ENCODE results near the gene GMEB1.
A peak's percentile ranks its signal among the peaks of the same experiment; 100 is the strongest.
"Not testable (repeated sequence)": the region's sequence is repeated elsewhere in the genome, so short reads cannot be mapped to it uniquely, and the experiment has no call there.

GMEB1 gene

GRCh38 chr1:28750771-28751294 lies 82.2 kb downstream of the GMEB1 start:
- DNase-seq (ENCODE audit: low spot score) = not testable (repeated sequence)

GRCh38 chr1:28751315-28752060 lies 82.9 kb downstream of the GMEB1 start:
- no peak for DNase-seq (ENCODE audit: low spot score)

DNA sequence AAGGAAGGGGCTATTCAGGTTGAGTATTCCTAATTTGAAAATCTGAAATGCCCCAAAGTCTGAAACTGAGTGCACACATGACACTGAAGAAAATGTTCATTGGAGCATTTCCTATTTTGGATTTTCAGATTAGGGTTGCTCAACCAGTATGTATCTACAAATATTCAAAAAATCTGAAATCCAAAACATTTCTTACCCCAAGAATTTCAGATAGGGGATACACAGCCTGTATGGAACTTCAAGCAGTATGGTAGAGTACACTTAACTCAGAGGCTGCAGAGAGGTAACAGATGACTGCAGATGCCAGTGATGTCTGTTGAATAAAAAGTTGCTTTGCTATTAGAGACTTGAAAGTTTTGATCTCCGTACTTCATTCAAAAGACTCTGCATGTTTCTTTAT lies 87.1 kb downstream of the GMEB1 start:
- no peak for DNase-seq (ENCODE audit: low spot score)

- DNase-seq (ENCODE audit: low spot score) = peak; percentile 22
Observed at GRCh38 chr1:28756846-28757245, 88.3 kb downstream of the GMEB1 start.

DNA sequence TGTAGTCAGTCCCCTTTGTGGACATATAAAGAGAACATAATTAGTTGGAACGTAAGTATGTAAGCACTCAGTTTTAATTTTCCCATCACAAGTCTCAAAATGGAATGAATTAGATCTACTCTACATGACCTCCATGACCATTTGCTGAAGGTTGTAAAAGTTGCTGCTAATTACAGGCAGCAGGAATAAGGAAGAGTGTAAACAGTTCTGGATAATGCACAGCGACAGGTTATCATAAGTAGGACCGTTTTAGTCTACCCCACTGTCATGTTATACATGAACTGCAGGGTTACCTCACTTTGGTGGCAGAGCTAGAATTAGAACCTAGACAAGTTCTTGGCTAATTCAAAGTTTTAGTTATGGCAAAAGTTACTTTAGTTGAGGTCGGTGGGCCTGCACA lies 89.8 kb downstream of the GMEB1 start:
- no peak for DNase-seq (ENCODE audit: low spot score)

DNA sequence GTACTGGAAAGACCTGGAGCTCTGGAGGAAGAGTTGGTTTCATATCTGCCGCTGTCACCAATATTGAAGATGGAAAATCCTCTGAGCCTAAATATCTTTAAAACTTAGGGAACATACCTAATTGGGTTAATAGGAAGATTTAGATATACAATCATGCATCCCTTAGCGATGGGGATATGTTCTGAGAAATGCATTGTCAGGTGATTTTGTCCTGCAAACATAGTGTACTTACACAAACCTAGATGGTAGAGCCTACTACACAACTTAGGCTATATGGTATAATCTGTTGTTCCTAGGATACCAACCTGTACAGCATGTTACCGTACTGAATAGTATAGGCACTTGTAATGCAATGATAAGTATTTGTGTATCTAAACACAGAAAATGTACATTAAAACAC lies 90.7 kb downstream of the GMEB1 start:
- no peak for DNase-seq (ENCODE audit: low spot score)

DNA sequence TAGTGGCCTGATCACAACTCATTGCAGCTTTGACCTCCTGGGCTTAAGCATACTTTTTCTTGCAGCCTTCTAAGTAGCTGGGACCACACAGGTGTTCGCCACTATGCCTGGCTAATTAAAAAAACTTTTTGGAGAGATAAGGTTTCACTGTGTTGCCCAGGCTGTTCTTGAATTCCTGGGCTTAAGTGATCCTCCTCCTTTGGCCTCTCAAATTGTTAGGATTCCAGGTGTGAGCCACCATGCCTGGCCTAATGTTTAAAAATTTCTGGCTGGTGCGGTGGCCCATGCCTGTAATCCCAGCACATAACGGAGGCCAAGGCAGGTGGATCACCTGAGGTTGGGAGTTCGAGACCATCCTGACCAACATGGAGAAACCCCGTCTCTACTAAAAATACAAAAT lies 92.6 kb downstream of the GMEB1 start:
- no peak for DNase-seq (ENCODE audit: low spot score)

DNA sequence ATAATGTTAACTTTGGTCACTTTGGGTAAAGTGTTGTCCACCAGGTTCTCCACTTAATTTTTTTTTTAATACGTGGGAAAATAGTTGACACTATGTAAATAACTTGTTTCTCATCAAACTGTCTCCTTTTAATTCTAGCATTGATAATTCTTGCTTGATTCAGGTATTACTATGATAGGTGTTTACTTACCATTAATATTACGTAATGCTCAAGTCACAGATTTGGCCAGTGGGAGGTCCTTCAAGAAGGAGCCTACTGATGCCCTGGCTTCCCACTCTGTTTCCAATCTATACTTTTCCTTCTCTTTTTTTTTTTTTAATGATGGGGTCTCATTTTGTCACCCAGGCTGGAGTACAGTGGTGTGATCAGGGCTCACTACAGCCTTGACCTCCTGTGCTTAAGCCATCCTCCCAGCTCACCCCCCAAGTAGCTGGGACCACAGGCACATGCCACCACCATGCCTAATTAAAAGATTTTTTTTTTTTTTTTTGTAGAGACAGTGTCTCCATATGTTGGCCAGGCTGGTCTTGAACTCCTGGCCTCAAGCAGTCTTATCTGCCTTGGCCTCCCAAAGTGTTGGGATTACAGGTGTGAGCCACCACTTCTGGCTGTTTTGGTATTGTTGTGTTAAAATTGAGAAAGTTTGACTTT lies 98.1 kb downstream of the GMEB1 start:
- DNase-seq (ENCODE audit: low spot score) = no peak

Data from CD4-positive, alpha-beta T cell treated with Interleukin-15 for 4 hours (primary cell).